Measurements from ENCODE around the gene TAF8. TPM values are rescaled to one million over a fixed set of nuclear protein-coding genes. Genes with fewer than 3 reads are reported as not detected.
"Not testable (repeated sequence)": the region's sequence is repeated elsewhere in the genome, so short reads cannot be mapped to it uniquely, and the experiment has no call there.

The TAF8 gene
- total RNA-seq, 4 donors from 2014 or later, result 16.3 to 49.2 (median 35.6) TPM

DNA sequence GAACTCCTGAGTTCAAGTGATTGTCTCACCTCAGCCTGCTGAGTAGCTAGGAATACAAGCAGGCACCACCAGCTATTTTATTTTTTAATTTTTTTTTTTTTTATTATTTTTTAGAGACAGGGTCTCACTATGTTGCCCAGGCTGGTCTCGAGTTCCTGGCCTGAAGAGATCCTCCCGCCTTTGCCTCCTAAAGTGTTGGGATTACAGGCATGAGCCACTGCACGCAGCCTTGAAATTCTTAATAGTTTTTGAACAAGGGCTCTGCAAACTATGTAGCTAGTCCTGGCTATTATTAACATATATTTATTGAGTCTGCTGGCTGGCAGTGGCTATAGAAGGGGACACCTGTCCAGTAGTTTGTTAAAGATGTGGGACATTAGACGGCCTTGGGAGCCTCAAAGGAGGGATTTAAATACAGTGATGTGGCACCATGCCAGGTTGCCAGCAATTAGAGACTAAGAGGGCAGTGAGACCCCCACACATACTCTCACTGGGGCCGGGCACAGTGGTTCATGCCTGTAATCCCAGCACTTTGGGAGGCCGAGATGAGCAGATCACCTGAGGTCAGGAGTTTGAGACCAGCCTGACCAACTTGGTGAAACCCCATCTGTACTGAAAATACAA lies 21.1 kb upstream of the TAF8 start:
- ATAC-seq (no peak), DNase-seq (no peak)
- intact Hi-C loops (cut with DNase I; ENCODE audit: low total_unique reads) (no loop called here), in situ Hi-C loops (cut with MboI; ENCODE audit: low sequenced_read_pairs in 4 of 4) (no loop called here)
- Histone ChIP-seq H3K27me3 (no peaks in the 10 kb centered on the region), H3K27ac (no peak overlapping the region), H3K4me1 (peaks cover 10 to 30% of the 10 kb centered on the region in 2 donors), H3K9me3 (no peaks in the 10 kb centered on the region), H3K36me3 (no peaks in the 10 kb centered on the region), H3K4me3 (no peak overlapping the region)
- TF ChIP-seq POLR2A (IDR thresholded peaks at IDR 0.05) (no peak), CTCF (IDR thresholded peaks at IDR 0.05 in 4 of 5, conservative IDR thresholded peaks at IDR 0.05 in 1 of 5) (no peak)

GRCh38 chr6:42029881-42030280 lies 20.4 kb upstream of the TAF8 start:
- no peaks in the 10 kb centered on the region for H3K9me3 ChIP-seq
- H3K36me3 ChIP-seq, result no peaks in the 10 kb centered on the region
- ATAC-seq (no peak), DNase-seq (no peak)
- H3K4me3 ChIP-seq, result no peak overlapping the region
- TF ChIP-seq POLR2A (IDR thresholded peaks at IDR 0.05) (no peak), CTCF (IDR thresholded peaks at IDR 0.05 in 4 of 5, conservative IDR thresholded peaks at IDR 0.05 in 1 of 5) (no peak)
- H3K27me3 ChIP-seq, result no peaks in the 10 kb centered on the region
- in situ Hi-C loops (cut with MboI; ENCODE audit: low sequenced_read_pairs in 4 of 4) (no loop called here), intact Hi-C loops (cut with DNase I; ENCODE audit: low total_unique reads) (no loop called here)
- peaks cover 10 to 30% of the 10 kb centered on the region in 2 donors for H3K4me1 ChIP-seq
- H3K27ac ChIP-seq, result no peak overlapping the region

GRCh38 chr6:42030585-42031506 lies 19.5 kb upstream of the TAF8 start:
- in situ Hi-C loops (cut with MboI; ENCODE audit: low sequenced_read_pairs in 4 of 4) (no loop called here), intact Hi-C loops (cut with DNase I; ENCODE audit: low total_unique reads) (no loop called here)
- H3K27ac ChIP-seq, result peak overlapping the region in 2 of 4 donors; percentile 19 to 49

DNA sequence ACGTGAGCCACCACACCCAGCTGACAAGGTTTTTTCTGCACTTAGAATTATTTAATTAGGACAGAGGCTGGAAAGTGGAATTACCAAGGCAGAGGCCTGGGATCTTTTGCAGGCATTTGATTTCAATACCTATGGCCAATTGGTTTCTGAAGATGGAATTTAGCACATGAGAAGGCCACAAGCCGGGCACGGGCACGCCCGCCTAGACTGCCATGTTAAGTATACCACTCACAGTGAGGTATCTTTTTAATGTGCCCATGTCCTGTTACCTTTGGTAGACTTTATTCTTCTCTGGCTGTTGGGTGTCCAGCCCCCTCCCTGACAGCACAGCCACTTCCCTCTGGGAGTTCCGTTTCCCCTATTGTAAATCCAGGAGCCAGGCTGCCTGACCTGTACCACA lies 18.0 kb upstream of the TAF8 start:
- Histone ChIP-seq H3K9me3 (no peaks in the 10 kb centered on the region), H3K4me3 (no peak overlapping the region), H3K27ac (no peak overlapping the region), H3K27me3 (no peaks in the 10 kb centered on the region), H3K36me3 (no peaks in the 10 kb centered on the region), H3K4me1 (peaks cover 10 to 30% of the 10 kb centered on the region in 2 donors)
- TF ChIP-seq POLR2A (IDR thresholded peaks at IDR 0.05), result no peak
- TF ChIP-seq CTCF (IDR thresholded peaks at IDR 0.05 in 4 of 5, conservative IDR thresholded peaks at IDR 0.05 in 1 of 5), result no peak
- in situ Hi-C loops (cut with MboI; ENCODE audit: low sequenced_read_pairs in 4 of 4) (no loop called here), intact Hi-C loops (cut with DNase I; ENCODE audit: low total_unique reads) (no loop called here)
- ATAC-seq (no peak), DNase-seq (no peak)

More at GRCh38 chr6:42030585-42031506, 19.5 kb upstream of the TAF8 start:
- H3K4me3 ChIP-seq, result no peak overlapping the region
- ATAC-seq (peak in 1 of 2 donors; percentile 23), DNase-seq (peak in 1 of 2 donors; percentile 26)
- H3K4me1 ChIP-seq, result peaks cover 10 to 30% of the 10 kb centered on the region in 2 donors
- H3K36me3 ChIP-seq, result no peaks in the 10 kb centered on the region
- H3K27me3 ChIP-seq, result no peaks in the 10 kb centered on the region
- no peak for TF ChIP-seq CTCF (IDR thresholded peaks at IDR 0.05 in 4 of 5, conservative IDR thresholded peaks at IDR 0.05 in 1 of 5)
- no peak for TF ChIP-seq POLR2A (IDR thresholded peaks at IDR 0.05)
- no peaks in the 10 kb centered on the region for H3K9me3 ChIP-seq

DNA sequence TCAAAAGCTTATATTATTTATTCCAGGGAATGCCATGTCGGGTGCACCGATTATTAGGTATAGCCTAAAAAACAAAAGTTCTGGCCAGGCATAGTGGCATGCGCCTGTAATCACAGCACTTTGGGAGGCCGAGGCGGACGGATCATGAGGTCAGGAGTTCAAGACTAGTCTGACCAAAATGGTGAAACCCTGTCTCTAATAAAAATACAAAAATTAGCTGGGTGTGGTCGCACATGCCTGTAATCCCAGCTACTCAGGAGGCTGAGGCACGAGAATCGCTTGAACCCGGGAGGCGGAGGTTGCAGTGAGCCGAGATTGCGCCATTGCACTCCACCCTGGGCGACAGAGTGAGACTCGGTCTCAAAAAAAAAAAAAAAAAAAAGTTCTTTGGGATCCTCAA lies 12.7 kb upstream of the TAF8 start:
- H3K27me3 ChIP-seq; in situ Hi-C loops (cut with MboI; ENCODE audit: low sequenced_read_pairs in 4 of 4); H3K9me3 ChIP-seq; H3K36me3 ChIP-seq; H3K4me3 ChIP-seq; H3K4me1 ChIP-seq; DNase-seq; H3K27ac ChIP-seq; intact Hi-C loops (cut with DNase I; ENCODE audit: low total_unique reads); ATAC-seq: not testable (repeated sequence)
